ENCODE measurements around the gene EXOG.

DNA sequence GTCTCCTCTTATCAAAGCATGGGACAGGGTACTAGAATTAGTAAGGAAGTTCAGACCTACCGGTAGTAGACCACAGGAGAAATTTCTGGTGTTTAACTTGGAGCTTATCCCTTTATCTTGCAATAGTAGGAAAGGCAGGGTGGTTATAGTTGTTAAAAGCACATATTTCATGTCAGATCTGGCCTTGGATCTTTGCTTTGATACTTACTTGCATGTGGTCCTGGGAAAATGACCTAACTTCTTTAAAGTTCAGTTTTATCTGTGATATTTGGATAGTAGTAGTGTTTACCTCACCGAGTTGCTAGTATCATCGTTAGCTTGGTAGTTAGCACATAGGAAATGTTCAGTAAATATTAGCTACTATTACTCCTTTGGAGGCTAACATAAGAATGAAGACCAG is 15.4 kb downstream of the EXOG start:
- TF ChIP-seq CTCF (IDR thresholded peaks at IDR 0.05 in 8 of 11, conservative IDR thresholded peaks at IDR 0.05 in 3 of 11) = no peak
- TF ChIP-seq POLR2A (IDR thresholded peaks at IDR 0.05) = no peak
- TF ChIP-seq POLR2AphosphoS5 (IDR thresholded peaks at IDR 0.05) = no peak

Data from spleen (tissue), 7 donors.